IPS-20b (cell line): ENCODE data around the gene OR4K17.
"Not testable (repeated sequence)": the region's sequence is repeated elsewhere in the genome, so short reads cannot be mapped to it uniquely, and the experiment has no call there.

Experiments used
- H3K27ac ChIP-seq: one replicate; pipeline ENCODE4 v1.5.1; 2013; ENCODE audit warnings: low read length
- H3K27me3 ChIP-seq: 2 replicates; pipeline ENCODE4 v1.6.1; 2013; ENCODE audit warnings: mild to moderate bottlenecking, low read length, inconsistent platforms; ENCODE audit not compliant: insufficient read depth
- H3K36me3 ChIP-seq: 2 replicates; pipeline ENCODE4 v1.6.1; 2013; ENCODE audit warnings: low read depth, mild to moderate bottlenecking, inconsistent platforms, low read length, moderate library complexity; ENCODE audit not compliant: insufficient read depth
- H3K4me1 ChIP-seq: 2 replicates; pipeline ENCODE4 v1.6.1; 2013; ENCODE audit warnings: mild to moderate bottlenecking, control low read depth, inconsistent platforms, low read length, moderate library complexity; ENCODE audit not compliant: insufficient read depth
- H3K4me3 ChIP-seq: 2 replicates; pipeline ENCODE4 v1.5.1; 2013; ENCODE audit warnings: mild to moderate bottlenecking, low read length, inconsistent platforms
- H3K9ac ChIP-seq: 2 replicates; pipeline ENCODE4 v1.6.1; 2013; ENCODE audit warnings: low read depth, mild to moderate bottlenecking, inconsistent platforms, low read length, moderate library complexity
- H3K9me3 ChIP-seq: 2 replicates; pipeline ENCODE4 v1.6.1; 2013; ENCODE audit warnings: mild to moderate bottlenecking, low read depth, low read length, inconsistent platforms; ENCODE audit not compliant: insufficient read depth

Gene OR4K17

GRCh38 chr14:20110438-20110837 is at the start of gene OR4K17:
Gene OR4K17 (plus strand): TSS chr14:20110739. CDS start chr14:20117500, 6,761 bp downstream.
- Histone ChIP-seq H3K27ac (no peak within 1 kb of the TSS), H3K9me3 (peaks cover 49% of the 10 kb centered on the region), H3K4me1 (no peaks in the 10 kb centered on the region), H3K27me3 (no peaks in the 10 kb centered on the region), H3K36me3 (no peaks in the 10 kb centered on the region), H3K9ac (no peak within 1 kb of the TSS), H3K4me3 (no peak within 1 kb of the TSS)

GRCh38 chr14:20092050-20092449 is 18.5 kb upstream of the OR4K17 start:
- Histone ChIP-seq H3K27ac (no peak overlapping the region), H3K9ac (no peak overlapping the region), H3K4me3 (no peak overlapping the region), H3K27me3 (no peaks in the 10 kb centered on the region), H3K9me3 (peaks cover 64% of the 10 kb centered on the region), H3K4me1 (no peaks in the 10 kb centered on the region), H3K36me3 (no peaks in the 10 kb centered on the region)

- Histone ChIP-seq H3K27ac (no peak overlapping the region), H3K9me3 (peaks cover 67% of the 10 kb centered on the region), H3K27me3 (no peaks in the 10 kb centered on the region), H3K36me3 (no peaks in the 10 kb centered on the region), H3K4me3 (no peak overlapping the region), H3K4me1 (no peaks in the 10 kb centered on the region), H3K9ac (no peak overlapping the region)
These were observed 17.1 kb upstream of the OR4K17 start for GRCh38 chr14:20093442-20093841.

- not testable (repeated sequence) for H3K27ac ChIP-seq, H3K4me3 ChIP-seq, H3K4me1 ChIP-seq, H3K9ac ChIP-seq, H3K36me3 ChIP-seq, H3K27me3 ChIP-seq
- peaks cover 59% of the 10 kb centered on the region for H3K9me3 ChIP-seq
These were observed 11.4 kb upstream of the OR4K17 start for GRCh38 chr14:20098926-20099770.

- H3K4me1 ChIP-seq: no peaks in the 10 kb centered on the region
- no peak overlapping the region for H3K27ac ChIP-seq
- H3K36me3 ChIP-seq: no peaks in the 10 kb centered on the region
- no peak overlapping the region for H3K4me3 ChIP-seq
- peaks cover 67% of the 10 kb centered on the region for H3K9me3 ChIP-seq
- H3K9ac ChIP-seq: no peak overlapping the region
- H3K27me3 ChIP-seq: no peaks in the 10 kb centered on the region
These were observed 1.8 kb downstream of the OR4K17 start for GRCh38 chr14:20112321-20112720.

GRCh38 chr14:20116748-20117147 is 6.2 kb downstream of the OR4K17 start:
- Histone ChIP-seq H3K4me1 (no peaks in the 10 kb centered on the region), H3K27me3 (no peaks in the 10 kb centered on the region), H3K36me3 (no peaks in the 10 kb centered on the region), H3K9me3 (peaks cover 84% of the 10 kb centered on the region), H3K27ac (no peak overlapping the region), H3K9ac (no peak overlapping the region), H3K4me3 (no peak overlapping the region)

GRCh38 chr14:20118795-20119194 is 8.3 kb downstream of the OR4K17 start:
- H3K4me3 ChIP-seq: no peak overlapping the region
- H3K9ac ChIP-seq: no peak overlapping the region
- H3K27me3 ChIP-seq: no peaks in the 10 kb centered on the region
- no peak overlapping the region for H3K27ac ChIP-seq
- H3K9me3 ChIP-seq: peaks cover 83% of the 10 kb centered on the region
- no peaks in the 10 kb centered on the region for H3K36me3 ChIP-seq
- no peaks in the 10 kb centered on the region for H3K4me1 ChIP-seq

- Histone ChIP-seq H3K4me3 (no peak within 1 kb of the TSS), H3K27me3 (no peaks in the 10 kb centered on the region), H3K36me3 (no peaks in the 10 kb centered on the region), H3K9me3 (peaks cover 85% of the 10 kb centered on the region), H3K4me1 (no peaks in the 10 kb centered on the region), H3K9ac (no peak within 1 kb of the TSS), H3K27ac (no peak within 1 kb of the TSS)
These were observed 28.0 kb downstream of the OR4K17 start, which contains the start of gene OR4N5 for GRCh38 chr14:20138520-20138919. Gene OR4N5 (plus strand): TSS chr14:20138820. CDS start chr14:20143736, 4,916 bp downstream.

- Histone ChIP-seq H3K4me1 (no peaks in the 10 kb centered on the region), H3K36me3 (no peaks in the 10 kb centered on the region), H3K4me3 (no peak overlapping the region), H3K27ac (no peak overlapping the region), H3K9me3 (peaks cover 84% of the 10 kb centered on the region), H3K27me3 (no peaks in the 10 kb centered on the region), H3K9ac (no peak overlapping the region)
These were observed 33.4 kb downstream of the OR4K17 start for GRCh38 chr14:20143911-20144310.

- Histone ChIP-seq H3K27ac (no peak overlapping the region), H3K36me3 (no peaks in the 10 kb centered on the region), H3K9ac (no peak overlapping the region), H3K4me3 (no peak overlapping the region), H3K27me3 (no peaks in the 10 kb centered on the region), H3K4me1 (no peaks in the 10 kb centered on the region), H3K9me3 (peaks cover 84% of the 10 kb centered on the region)
These were observed 34.3 kb downstream of the OR4K17 start for GRCh38 chr14:20144820-20145219.

GRCh38 chr14:20164462-20164861 is 53.9 kb downstream of the OR4K17 start:
- peaks cover 91% of the 10 kb centered on the region for H3K9me3 ChIP-seq
- no peaks in the 10 kb centered on the region for H3K4me1 ChIP-seq
- H3K9ac ChIP-seq: no peak overlapping the region
- no peak overlapping the region for H3K4me3 ChIP-seq
- no peak overlapping the region for H3K27ac ChIP-seq
- no peaks in the 10 kb centered on the region for H3K36me3 ChIP-seq
- no peaks in the 10 kb centered on the region for H3K27me3 ChIP-seq

GRCh38 chr14:20167091-20167490 is 56.6 kb downstream of the OR4K17 start:
- H3K36me3 ChIP-seq: no peaks in the 10 kb centered on the region
- no peaks in the 10 kb centered on the region for H3K27me3 ChIP-seq
- H3K9me3 ChIP-seq: peaks cover 84% of the 10 kb centered on the region
- H3K4me1 ChIP-seq: no peaks in the 10 kb centered on the region
- no peak overlapping the region for H3K4me3 ChIP-seq
- H3K27ac ChIP-seq: no peak overlapping the region
- H3K9ac ChIP-seq: no peak overlapping the region
